Central memory CD8-positive, alpha-beta T cell (primary cell): Measurements from ENCODE around the gene ALOX15B.
"Not testable (repeated sequence)": the region's sequence is repeated elsewhere in the genome, so short reads cannot be mapped to it uniquely, and the experiment has no call there.

ENCODE experiments used
- ATAC-seq: fragments of 150-1000 bp; cut with Tn5 transposase; replicated peaks from 2 replicates; pipeline ENCODE4 v1.10.0; 2022; ENCODE audit warnings: mild to moderate bottlenecking, moderate FRiP score, moderate number of reproducible peaks; ENCODE audit not compliant: poor library complexity, severe bottlenecking; ENCODE audit errors: extremely low read depth
- DNase-seq, 2 donors: peaks; one replicate each; pipeline ENCODE4 v3.0.0; 2021; ENCODE audit warnings: low spot score in 2 of 2
- H3K27ac Mint-ChIP-seq: one replicate; pipeline ENCODE4 v1.8.0; 2022; ENCODE audit warnings: low read depth, mild to moderate bottlenecking, moderate library complexity, mixed read lengths
- H3K27me3 Mint-ChIP-seq: one replicate; pipeline ENCODE4 v1.8.0; 2022; ENCODE audit warnings: mixed read lengths
- H3K36me3 Mint-ChIP-seq: one replicate; pipeline ENCODE4 v1.8.0; 2022; ENCODE audit warnings: mild to moderate bottlenecking, moderate library complexity, mixed read lengths; ENCODE audit not compliant: insufficient read depth
- H3K4me1 Mint-ChIP-seq: one replicate; pipeline ENCODE4 v1.8.0; 2022; ENCODE audit warnings: mixed read lengths
- H3K4me3 Mint-ChIP-seq: one replicate; pipeline ENCODE4 v1.8.0; 2022; ENCODE audit warnings: mild to moderate bottlenecking, moderate library complexity, mixed read lengths
- H3K9me3 Mint-ChIP-seq: one replicate; pipeline ENCODE4 v1.8.0; 2022; ENCODE audit warnings: mixed read lengths

Gene ALOX15B

DNA sequence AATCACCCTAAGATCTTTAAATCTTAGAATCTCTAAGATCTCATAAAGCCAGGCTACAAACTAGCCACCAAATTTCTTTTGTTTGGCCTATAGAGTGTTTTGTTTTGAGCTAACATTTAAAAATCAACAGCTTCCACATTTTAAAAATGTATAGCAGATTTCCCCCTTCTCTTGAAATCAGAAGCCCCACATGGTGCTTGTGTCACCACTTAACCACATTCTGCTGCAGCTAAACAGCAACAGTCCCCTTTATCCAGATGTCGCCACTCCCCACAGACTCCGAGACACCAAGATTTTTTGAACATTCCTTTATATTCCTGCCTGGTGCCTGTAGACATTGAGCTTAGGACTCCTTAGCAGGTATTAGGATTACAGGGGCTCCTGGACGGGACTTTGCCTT, 20.4 kb upstream of the ALOX15B start:
- DNase-seq (no peak), ATAC-seq (no peak)
- Mint-ChIP-seq H3K27me3 (peaks cover 78% of the 10 kb centered on the region), H3K27ac (no peak overlapping the region), H3K9me3 (no peaks in the 10 kb centered on the region), H3K4me1 (peaks cover 12% of the 10 kb centered on the region), H3K4me3 (no peak overlapping the region), H3K36me3 (no peaks in the 10 kb centered on the region)

- H3K27ac Mint-ChIP-seq: no peak overlapping the region
- no peaks in the 10 kb centered on the region for H3K9me3 Mint-ChIP-seq
- DNase-seq: no peak
- no peak overlapping the region for H3K4me3 Mint-ChIP-seq
- no peaks in the 10 kb centered on the region for H3K36me3 Mint-ChIP-seq
- no peak for ATAC-seq
- H3K4me1 Mint-ChIP-seq: peaks cover 12% of the 10 kb centered on the region
- peaks cover 72% of the 10 kb centered on the region for H3K27me3 Mint-ChIP-seq
These were observed 19.7 kb upstream of the ALOX15B start for GRCh38 chr17:8019166-8019565.

DNA sequence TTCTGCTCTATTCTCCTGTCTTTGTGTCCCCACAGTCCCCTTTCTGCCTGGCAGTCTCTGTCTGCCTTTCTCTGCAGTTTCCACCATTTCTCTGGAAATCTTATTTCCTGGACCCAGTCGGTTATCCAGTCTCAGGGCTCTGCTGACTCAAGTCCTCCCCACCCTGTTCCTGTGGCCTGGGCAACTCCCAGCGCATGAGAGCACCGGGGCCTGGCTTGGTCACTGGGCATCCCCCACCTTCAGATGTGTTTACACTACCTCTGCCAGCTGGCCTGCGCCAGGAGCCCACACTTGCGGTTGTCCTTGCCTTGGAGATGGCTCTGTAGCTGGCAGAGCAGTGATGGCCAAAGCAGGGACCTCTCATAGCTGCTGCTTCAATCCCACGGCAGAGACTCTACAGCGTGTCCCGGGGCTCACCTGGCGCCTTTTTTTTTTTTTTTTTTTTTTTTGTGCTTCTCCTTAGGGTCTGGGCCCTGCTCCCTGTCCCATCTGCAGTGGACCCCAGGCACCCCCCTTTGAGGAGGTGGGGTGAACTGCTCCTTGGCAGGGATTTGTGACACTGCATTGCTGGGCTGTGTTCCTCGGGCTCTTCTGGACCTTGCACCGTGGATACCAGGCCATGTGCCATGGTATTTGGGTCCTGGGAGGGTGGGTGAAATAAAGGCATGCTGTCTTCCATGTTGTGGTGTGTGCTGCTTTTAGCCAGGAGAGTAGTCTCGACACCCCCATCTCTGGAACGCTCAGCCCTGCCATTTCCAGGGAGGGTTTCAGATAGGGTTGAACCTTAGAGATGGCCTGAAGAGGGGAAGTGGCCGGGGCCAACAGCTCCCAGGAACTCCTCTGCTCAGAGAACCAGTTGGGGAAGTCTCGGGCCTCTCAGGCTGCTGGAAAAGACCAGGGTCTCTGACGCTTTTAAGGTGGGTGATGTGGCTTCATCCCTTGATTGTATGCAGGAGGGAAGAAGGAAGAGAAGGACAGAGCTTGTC, 18.9 kb upstream of the ALOX15B start:
- Mint-ChIP-seq H3K36me3 (no peaks in the 10 kb centered on the region), H3K4me1 (peaks cover 12% of the 10 kb centered on the region), H3K27me3 (peaks cover 72% of the 10 kb centered on the region), H3K4me3 (no peak overlapping the region), H3K9me3 (no peaks in the 10 kb centered on the region), H3K27ac (no peak overlapping the region)
- DNase-seq (no peak), ATAC-seq (no peak)

- no peak for ATAC-seq
- no peak overlapping the region for H3K4me3 Mint-ChIP-seq
- no peaks in the 10 kb centered on the region for H3K9me3 Mint-ChIP-seq
- DNase-seq: no peak
- H3K4me1 Mint-ChIP-seq: peaks cover 11% of the 10 kb centered on the region
- no peak overlapping the region for H3K27ac Mint-ChIP-seq
- H3K27me3 Mint-ChIP-seq: peaks cover 77% of the 10 kb centered on the region
- H3K36me3 Mint-ChIP-seq: no peaks in the 10 kb centered on the region
These were observed 17.9 kb upstream of the ALOX15B start for GRCh38 chr17:8020776-8021564.

DNA sequence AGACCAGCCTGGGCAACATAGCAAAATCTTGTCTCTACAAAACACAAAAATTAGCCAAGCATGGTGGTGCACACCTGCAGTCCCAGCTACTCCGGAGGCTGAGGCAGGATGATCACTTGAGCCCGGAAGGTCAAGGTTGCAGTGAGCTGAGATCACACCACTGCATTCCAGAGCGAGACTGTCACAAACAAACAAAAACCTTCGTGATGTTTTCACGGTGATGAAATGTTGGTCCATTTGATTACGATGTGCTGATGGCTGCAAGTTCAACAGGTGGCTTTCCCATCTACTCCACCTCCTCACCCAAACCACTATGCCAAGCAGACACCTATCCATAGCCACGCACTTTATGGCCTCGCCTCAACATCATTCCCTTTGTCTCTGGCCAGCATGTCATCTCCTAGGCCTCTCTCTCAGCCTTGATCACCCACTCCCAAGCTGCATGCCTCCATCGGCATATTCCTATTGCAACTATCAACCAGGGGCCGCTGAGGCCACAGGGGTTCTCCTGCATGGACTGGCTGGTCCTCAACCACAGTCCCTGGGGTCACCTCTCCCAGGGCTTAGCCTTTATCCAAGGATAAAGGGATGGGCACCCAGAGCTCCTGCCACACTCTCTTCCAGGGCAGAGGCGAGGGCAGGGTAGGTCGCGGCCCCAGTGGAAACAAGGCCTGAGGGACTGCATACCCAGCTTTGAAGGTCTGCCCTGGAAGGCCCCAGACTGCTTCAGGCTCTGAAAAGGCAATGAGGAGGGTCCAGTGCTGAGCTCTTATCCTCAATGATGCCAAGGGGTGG, 17.1 kb upstream of the ALOX15B start:
- DNase-seq: no peak
- Mint-ChIP-seq H3K27me3 (peaks cover 79% of the 10 kb centered on the region), H3K4me3 (no peak overlapping the region), H3K9me3 (no peaks in the 10 kb centered on the region), H3K4me1 (peaks cover 3% of the 10 kb centered on the region), H3K36me3 (no peaks in the 10 kb centered on the region), H3K27ac (no peak overlapping the region)
- no peak for ATAC-seq

DNA sequence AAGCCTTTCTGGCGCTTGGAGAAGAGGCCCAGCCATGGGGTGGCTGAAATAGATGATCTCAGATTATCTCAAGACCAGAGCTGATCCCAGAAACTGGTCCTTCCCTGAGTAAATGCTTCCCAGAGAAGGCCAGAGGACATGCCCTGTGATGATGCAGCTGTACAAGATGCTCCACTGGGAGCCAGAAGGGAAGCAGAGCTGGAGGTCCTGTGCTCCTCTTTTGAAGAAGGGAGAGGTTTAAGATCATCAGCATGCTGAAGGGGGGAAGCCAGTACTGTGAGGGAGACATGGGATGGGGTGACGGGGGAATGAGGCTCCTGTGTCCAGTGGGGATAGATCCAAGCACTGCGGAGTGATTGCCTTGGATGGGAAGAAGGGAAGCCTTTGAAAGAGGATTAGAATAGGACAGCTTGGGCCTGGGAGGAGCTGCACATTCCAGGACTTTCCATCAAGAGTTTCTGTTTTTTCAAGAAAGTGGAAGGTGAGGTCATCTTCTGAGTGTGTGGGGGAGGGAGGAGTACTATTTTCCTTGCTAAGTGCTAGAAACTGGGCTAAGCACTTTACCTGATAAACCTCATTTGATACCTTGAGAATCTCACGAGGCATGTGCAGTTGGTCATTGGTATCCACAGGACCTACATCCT, 16.4 kb upstream of the ALOX15B start:
- Mint-ChIP-seq H3K27me3 (peaks cover 80% of the 10 kb centered on the region), H3K27ac (no peak overlapping the region), H3K9me3 (no peaks in the 10 kb centered on the region), H3K4me1 (no peaks in the 10 kb centered on the region), H3K36me3 (no peaks in the 10 kb centered on the region), H3K4me3 (no peak overlapping the region)
- no peak for DNase-seq
- no peak for ATAC-seq

DNA sequence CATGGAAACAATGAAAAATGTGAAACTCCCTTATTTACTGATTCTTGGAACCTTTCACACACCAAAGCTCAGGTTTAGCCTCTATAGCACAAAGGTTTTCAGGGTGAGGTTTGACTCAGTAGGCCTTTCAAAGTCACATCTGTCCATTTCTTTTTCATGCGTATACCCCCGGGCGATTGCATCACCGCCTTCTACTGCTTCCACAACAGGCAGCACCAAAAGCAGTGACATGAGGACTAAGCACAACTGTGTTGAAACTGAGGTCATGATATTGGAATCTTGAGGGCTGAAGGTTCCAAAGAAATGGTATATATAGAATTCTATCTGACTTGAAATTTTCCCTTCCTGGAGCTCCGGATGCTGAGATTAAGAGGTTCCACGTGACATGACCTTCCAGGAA, 14.7 kb upstream of the ALOX15B start:
- not testable (repeated sequence) for ATAC-seq, H3K27ac Mint-ChIP-seq

GRCh38 chr17:8025176-8025911, 13.5 kb upstream of the ALOX15B start:
- Mint-ChIP-seq H3K4me3 (no peak overlapping the region), H3K4me1 (no peaks in the 10 kb centered on the region), H3K36me3 (no peaks in the 10 kb centered on the region), H3K9me3 (no peaks in the 10 kb centered on the region), H3K27me3 (peaks cover 85% of the 10 kb centered on the region), H3K27ac (no peak overlapping the region)
- DNase-seq (no peak), ATAC-seq (no peak)

More for the DNA sequence above, 14.7 kb upstream of the ALOX15B start:
- H3K36me3 Mint-ChIP-seq, H3K4me1 Mint-ChIP-seq, H3K4me3 Mint-ChIP-seq, DNase-seq, H3K9me3 Mint-ChIP-seq: not testable (repeated sequence)
- H3K27me3 Mint-ChIP-seq: peaks cover 85% of the 10 kb centered on the region

DNA sequence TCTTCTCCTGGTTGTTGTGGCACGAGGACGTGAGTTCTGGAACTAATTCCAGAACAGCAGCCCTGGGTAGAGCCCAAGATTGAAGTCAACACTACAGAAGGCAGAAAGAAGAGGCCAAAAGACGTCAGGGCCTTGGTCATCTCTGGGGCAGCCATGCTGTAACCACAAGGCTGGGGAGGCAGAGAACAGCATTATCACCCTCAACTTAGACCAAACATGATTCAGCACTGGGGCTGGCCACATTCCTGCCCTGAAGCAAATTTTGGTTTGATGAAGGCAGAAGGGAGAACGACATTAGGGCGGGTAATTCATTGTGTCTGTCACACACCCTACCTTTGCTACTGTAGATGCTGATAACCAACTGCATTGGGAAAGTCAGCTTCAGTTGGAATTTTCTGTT, 9.7 kb upstream of the ALOX15B start:
- H3K27ac Mint-ChIP-seq: no peak overlapping the region
- no peaks in the 10 kb centered on the region for H3K36me3 Mint-ChIP-seq
- no peak for DNase-seq
- H3K27me3 Mint-ChIP-seq: peaks cover 94% of the 10 kb centered on the region
- ATAC-seq: no peak
- no peaks in the 10 kb centered on the region for H3K4me1 Mint-ChIP-seq
- no peak overlapping the region for H3K4me3 Mint-ChIP-seq
- no peaks in the 10 kb centered on the region for H3K9me3 Mint-ChIP-seq

- DNase-seq: no peak
- ATAC-seq: no peak
- Mint-ChIP-seq H3K27ac (no peak overlapping the region), H3K27me3 (peaks cover 73% of the 10 kb centered on the region), H3K9me3 (no peaks in the 10 kb centered on the region), H3K36me3 (no peaks in the 10 kb centered on the region), H3K4me1 (no peaks in the 10 kb centered on the region), H3K4me3 (no peak overlapping the region)
These were observed 7.6 kb upstream of the ALOX15B start for GRCh38 chr17:8031261-8031661.

DNA sequence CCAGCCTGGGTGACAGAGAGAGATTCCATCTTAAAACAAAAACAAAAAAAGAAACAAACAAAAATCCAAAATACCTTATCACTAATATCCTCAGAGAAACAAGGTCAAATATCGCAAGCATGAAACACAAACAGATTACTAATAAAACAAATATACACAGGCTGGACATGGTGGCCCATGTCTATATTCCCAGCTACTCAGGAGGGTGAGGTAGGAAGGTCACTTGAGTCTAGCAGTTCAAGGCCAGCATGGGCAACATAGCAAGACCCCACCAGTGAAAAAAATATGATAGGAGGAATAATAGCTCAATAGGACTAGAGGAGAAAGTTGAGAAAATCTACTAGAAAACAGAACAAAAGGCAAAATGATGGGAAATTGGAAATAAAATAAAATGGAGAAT, 6.9 kb upstream of the ALOX15B start:
- no peaks in the 10 kb centered on the region for H3K4me1 Mint-ChIP-seq
- no peaks in the 10 kb centered on the region for H3K36me3 Mint-ChIP-seq
- no peak overlapping the region for H3K4me3 Mint-ChIP-seq
- H3K9me3 Mint-ChIP-seq: no peaks in the 10 kb centered on the region
- no peak for ATAC-seq
- no peak overlapping the region for H3K27ac Mint-ChIP-seq
- DNase-seq: no peak
- peaks cover 66% of the 10 kb centered on the region for H3K27me3 Mint-ChIP-seq
